HG02571 (cell line): ENCODE results near the gene ZDHHC7.

Experiments
- ATAC-seq: cut with Tn5 transposase; IDR thresholded peaks from one replicate; pipeline ENCODE4 v1.9.1; 2021; ENCODE audit warnings: mild to moderate bottlenecking, moderate library complexity; ENCODE audit not compliant: unreplicated experiment

Gene ZDHHC7

DNA sequence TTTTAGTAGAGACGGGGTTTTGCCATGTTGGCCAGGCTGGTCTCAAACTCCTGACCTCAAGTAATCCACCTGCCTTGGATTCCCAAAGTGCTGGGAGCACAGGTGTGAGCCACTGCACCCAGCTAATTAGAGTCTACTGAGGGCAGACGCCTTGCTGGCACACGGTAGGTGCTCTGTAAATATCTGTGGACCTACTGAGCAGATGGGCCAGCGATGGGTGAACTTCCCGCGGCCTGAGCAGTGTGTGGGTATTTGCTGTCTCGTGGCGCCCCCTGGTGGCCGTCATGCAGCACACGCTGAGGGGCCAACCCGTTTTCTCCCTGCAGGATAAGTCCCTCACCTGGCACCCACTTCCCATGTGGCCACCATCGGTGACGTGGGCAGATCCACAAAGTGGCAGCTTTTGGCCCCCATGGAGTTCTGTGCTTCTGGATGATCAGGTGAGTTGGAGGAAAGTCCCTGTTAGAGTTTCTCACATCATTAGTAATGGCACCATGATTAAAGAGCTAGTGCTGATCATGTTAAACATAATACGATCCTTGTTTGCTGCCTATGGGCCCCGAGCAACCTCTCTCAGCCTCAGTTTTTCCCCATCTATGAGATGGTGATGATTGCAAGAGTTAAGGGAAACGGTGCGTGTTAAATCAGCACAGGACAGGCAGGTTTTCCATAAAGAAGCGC, 40.7 kb downstream of the ZDHHC7 start:
- ATAC-seq = no peak

- ATAC-seq = no peak
Observed at GRCh38 chr16:84967828-84968227, 43.5 kb downstream of the ZDHHC7 start.

DNA sequence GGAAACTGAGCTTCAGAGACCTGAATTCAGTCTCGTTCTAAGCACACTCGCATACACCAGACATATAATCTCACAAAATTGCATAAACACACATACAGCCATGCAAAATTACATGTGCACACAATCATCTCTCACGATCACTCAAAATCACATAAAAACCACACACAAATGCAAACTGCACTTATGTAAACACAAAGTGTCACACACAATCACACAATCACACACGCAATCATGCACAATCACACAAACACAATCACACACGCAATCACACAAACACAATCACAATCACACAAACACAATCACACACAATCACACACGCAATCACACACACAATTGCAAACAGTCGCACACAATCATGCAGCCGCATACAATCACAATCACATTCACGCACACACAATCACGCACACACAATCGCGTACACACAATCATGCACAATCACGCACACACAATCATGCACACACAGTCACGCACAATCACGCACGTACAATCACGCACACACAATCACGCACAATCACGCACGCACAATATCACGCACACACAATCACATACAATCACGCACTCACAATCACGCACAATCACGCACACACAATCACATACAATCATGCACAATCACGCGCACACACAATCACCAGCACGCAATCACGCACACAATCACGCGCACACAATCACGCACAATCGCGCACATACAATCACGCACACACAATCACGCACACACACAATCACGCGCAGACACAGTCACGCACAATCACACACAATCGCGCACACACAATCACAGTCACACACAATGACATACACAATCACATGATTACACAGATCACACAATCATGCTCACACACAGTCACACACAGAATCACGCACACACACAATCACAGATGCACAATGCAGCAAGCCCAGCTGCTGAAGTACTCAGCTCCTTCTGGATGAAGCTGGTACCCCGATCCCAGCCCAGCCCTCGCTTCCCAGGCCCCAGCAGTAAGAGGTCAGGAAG, 45.6 kb downstream of the ZDHHC7 start:
- no peak for ATAC-seq

- no peak for ATAC-seq
Observed at GRCh38 chr16:84964386-84965128, 46.8 kb downstream of the ZDHHC7 start.

DNA sequence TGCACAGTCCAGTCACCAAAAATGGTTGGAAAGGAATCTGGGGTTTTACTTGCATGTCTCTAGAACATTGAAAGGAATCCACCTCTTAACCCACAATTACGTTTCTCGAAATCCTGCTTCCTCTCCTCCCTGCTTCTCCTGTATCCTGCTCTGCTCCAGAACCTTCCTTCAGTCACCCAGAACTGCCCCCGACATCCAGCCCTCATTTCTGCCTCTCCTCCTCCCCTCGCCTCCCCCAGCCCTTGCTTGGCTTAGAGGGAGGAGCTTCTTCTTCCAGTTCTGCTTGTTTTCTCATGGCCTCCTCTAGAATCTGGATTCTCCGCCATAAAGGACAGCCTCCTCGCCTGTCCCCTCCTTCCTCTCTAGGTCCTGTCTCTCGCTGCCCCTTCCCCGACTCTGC, 48.3 kb downstream of the ZDHHC7 start:
- no peak for ATAC-seq

DNA sequence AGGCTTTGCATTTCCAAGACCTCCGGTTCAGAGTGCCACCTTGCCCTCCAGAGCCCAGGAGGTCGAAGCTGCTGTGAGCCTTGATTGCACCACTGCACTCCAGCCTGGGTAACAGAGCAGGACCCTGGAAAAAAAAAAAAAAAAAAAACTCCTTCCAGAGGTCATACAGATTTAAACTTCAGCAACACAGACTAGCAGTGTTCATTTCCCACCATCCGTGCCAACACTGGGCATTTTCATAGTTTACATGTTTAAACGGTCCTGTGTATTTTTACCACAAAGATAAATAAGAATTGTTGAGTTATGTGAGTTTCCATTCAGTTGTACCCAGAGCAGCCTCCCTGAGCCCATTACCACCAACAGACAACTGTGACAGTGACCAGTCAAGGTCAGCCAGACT, 50.4 kb downstream of the ZDHHC7 start:
- no peak for ATAC-seq

DNA sequence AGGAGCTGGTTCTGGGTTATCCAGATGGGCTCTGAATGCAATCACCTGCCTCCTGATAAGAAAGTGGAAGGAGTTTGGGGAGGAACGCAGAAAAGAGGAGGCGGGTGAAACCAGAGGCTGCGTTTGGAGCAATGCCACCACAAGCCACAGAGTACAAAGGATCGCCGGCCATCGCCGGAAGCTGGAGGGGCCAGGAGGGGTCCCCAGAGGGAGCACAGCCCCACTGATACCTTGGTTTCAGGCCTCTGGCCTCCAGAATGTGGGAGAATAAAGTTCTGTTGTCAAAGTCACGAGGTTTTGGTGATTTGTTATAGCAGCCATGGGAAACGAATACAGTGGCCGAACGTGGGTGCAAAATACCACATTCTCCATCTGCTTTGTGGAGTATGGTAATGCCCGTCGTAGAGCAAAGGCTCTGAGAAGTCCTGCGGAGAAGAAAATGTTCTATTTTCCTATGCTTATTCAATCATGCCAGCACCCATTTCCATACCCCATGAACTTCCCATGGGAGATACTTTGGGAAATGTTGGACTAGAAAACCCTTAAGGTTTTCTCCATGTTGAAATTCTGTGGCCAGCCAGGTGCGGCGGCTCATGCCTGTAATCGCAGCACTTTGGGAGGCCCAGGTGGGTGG, 51.4 kb downstream of the ZDHHC7 start:
- ATAC-seq = no peak

GRCh38 chr16:84959045-84959576, 52.2 kb downstream of the ZDHHC7 start:
- no peak for ATAC-seq

- no peak for ATAC-seq
Observed at GRCh38 chr16:84957792-84958191, 53.5 kb downstream of the ZDHHC7 start.

DNA sequence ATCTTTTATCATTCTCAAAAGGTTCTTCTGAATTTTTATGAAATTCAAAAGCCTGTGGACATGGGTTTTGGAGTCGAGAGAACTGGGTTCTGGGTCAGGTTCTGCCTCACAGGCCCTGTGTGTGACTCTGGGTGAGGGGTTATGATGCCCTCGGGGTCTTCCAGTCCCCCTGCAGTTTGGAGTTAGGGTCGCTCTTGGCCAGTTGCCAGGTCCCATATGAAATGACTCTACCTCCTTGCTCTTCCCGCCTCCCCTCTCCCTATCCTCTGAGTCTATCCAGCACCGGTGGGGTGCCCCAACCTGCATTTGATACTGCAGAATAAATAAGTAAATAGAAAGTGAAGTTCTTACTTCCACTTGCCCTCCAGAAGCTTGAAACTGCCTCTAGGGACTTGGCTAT, 54.1 kb downstream of the ZDHHC7 start:
- ATAC-seq = no peak

- no peak for ATAC-seq
Observed at GRCh38 chr16:84955427-84955826, 55.9 kb downstream of the ZDHHC7 start.

- ATAC-seq = no peak
Observed at GRCh38 chr16:84953190-84953746, 58.1 kb downstream of the ZDHHC7 start.

- ATAC-seq = peak; percentile 56
Observed at GRCh38 chr16:84952335-84953189, 58.8 kb downstream of the ZDHHC7 start.

DNA sequence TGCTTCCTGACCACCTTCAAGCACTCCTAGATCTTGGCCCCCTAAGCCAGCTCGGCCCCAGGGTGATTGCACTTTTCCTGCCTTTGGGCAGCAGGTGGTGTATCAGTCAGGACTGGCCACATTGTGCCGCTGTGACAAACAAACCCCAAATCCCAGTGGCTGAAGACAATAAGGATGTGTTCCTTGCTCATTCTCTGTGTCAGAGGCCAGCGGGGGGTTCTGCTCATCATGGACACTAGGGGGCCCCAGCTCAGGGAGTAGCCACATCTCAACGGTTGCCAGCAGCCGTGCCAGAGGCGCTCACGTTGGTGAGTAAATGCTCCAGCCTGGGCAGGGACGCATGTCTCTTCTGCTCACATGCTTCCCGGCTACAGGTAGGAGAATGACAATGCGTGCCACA, 60.4 kb downstream of the ZDHHC7 start:
- no peak for ATAC-seq

- no peak for ATAC-seq
Observed at GRCh38 chr16:84949772-84950436, 61.4 kb downstream of the ZDHHC7 start.

DNA sequence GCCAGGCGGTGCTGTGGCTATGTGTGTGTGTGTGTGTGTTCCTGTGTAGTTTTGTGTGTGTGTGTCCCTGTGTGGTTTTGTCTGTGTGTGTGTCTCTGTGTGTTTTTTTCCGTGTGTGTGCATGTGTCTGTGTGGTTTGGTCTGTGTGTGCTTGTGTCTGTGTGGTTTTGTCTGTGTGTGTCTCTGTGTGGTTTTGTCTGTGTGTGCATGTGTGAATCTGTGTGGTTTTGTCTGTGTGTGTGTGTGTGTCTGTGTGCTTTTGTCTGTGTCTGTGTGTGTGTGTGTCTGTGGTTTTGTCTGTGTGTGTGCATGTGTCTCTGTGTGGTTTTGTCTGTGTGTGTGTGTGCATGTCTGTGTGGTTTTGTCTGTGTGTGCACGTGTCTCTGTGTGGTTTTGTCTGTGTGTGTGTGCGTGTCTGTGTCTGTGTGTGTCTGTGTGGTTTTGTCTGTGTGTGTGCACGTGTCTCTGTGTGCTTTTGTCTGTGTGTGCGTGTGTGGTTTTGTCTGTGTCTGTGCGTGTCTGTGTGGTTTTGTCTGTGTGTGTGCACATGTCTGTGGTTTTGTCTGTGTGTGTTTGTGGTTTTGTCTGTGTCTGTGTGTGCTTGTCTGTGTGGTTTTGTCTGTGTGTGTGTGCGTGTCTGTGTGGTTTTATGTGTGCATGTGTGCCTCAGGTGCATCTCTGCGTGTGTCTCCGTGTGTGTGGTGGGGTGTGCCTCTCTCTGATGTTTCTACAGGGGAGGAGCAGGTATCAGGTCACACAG, 62.3 kb downstream of the ZDHHC7 start:
- ATAC-seq = no peak

GRCh38 chr16:84947996-84948850, 63.1 kb downstream of the ZDHHC7 start:
- ATAC-seq = no peak
